Adrenal gland (tissue), 12 donors: ENCODE data around the gene REL. TPM values are rescaled to one million over a fixed set of nuclear protein-coding genes. Genes with fewer than 3 reads are reported as not detected.

Experiments used
- polyA plus RNA-seq, 3 donors: library from polyadenylated mRNA; stranded (reverse); fragments of 200-250 nt in 2 of 3; fragments of 350-450 nt in 1 of 3; fragmentation: Illumina TruSeq in 1 of 3; extraction: RNeasy Lipid Tissue Mini Kit (QIAGEN cat#74804) in 1 of 3; gene quantifications; one replicate each; pipeline ENCODE4 v1.2.3, GENCODE V29; 2013 to 2014
- small RNA-seq, 2 donors: library from RNA; depleted of rRNA; stranded (forward); fragments of <200 nt; gene quantifications; one replicate each; pipeline ENCODE3, GENCODE V24; 2016
- total RNA-seq, 9 donors: library from RNA; depleted of rRNA in 4 of 9; stranded (reverse); fragments of >200 nt in 4 of 9; fragments of 120-200 nt in 1 of 9; fragmentation: NEBNext Ultra II Directional in 1 of 9; extraction: Animal tissue kit (Norgen Biotek cat#: 25700) in 1 of 9; gene quantifications; one replicate each; pipeline versions ENCODE4 v1.1.0 to v1.2.4, GENCODE V29; 2013 to 2023
- donor health status: healthy with polysubstance abuse.
- donor health status: Bipolar disorder and iron deficiency.
- donor health status: DM: yes; HTN: yes; CAD: no.
- donor health status: DM: no; HTN: no; CAD: no.
- donor health status: DM: no; HTN: no; CAD: no.
- donor health status: DM: yes; HTN: yes; CAD: no.

Gene REL
- total and polyA plus RNA-seq, 12 donors, result 0.51 to 15.0 (median 9.8) TPM

Small RNAs within 50 kb of the gene (small RNA-seq; reads per million reads assigned to genes)
- gene RN7SL632P (0 reads per million in 2 donors), gene RNU4-51P (0 reads per million in 2 donors)

Other genes with a start within 250 kb of the REL start
- gene PAPOLG, start 125.3 kb upstream of the REL start, total RNA-seq, result 10 to 100 TPM in 6 of 9 donors, 1 to 10 TPM in 3; 6.6 to 18.5 (median 11.1) TPM
- 10 to 100 TPM in 1 of 3 donors, 1 to 10 TPM in 2; 4.5 to 10.9 (median 4.7) TPM for gene PAPOLG, start 125.3 kb upstream of the REL start, polyA plus RNA-seq
- gene PEX13, start 136.1 kb downstream of the REL start, total RNA-seq, result 10 to 100 TPM; 20.0 to 44.9 (median 28.3) TPM
- gene PEX13, start 136.1 kb downstream of the REL start, polyA plus RNA-seq, result 10 to 100 TPM in 1 of 3 donors, 1 to 10 TPM in 2; 8.3 to 20.9 (median 8.6) TPM
- 10 to 100 TPM in 2 of 9 donors, 1 to 10 TPM in 7; 2.2 to 10.6 (median 7.0) TPM for gene PUS10, start 136.7 kb downstream of the REL start, total RNA-seq
- gene PUS10, start 136.7 kb downstream of the REL start, polyA plus RNA-seq, result 1 to 10 TPM; 2.8 to 7.1 (median 3.2) TPM
- gene SANBR, start 184.3 kb downstream of the REL start, total RNA-seq, result 1 to 10 TPM; 1.2 to 7.4 (median 3.3) TPM
- gene SANBR, start 184.3 kb downstream of the REL start, polyA plus RNA-seq, result 1 to 10 TPM; 2.6 to 4.6 (median 3.4) TPM